Neural cell (in vitro differentiated cells): ENCODE data around the gene UMAD1. TPM values are rescaled to one million over a fixed set of nuclear protein-coding genes. Genes with fewer than 3 reads are reported as not detected.

ENCODE experiments used
- H2AFZ ChIP-seq: fragments of 200-600, 300-800 bp; sonication (generic), shearing (Covaris generic); 2 replicates; pipeline ENCODE4 v1.6.0; 2014; ENCODE audit warnings: low read depth, mild to moderate bottlenecking, antibody characterized with exemption, low read length, moderate library complexity
- H3F3A ChIP-seq: fragments of 200-600 bp; shearing (Covaris generic); 2 replicates; pipeline ENCODE4 v1.6.1; 2016; ENCODE audit warnings: mild to moderate bottlenecking, moderate library complexity, mixed read lengths, antibody characterized with exemption, low read length; ENCODE audit not compliant: insufficient read depth, poor library complexity, severe bottlenecking
- H3K27ac ChIP-seq: fragments of 200-600, 300-800 bp; sonication (generic), shearing (Covaris generic); 2 replicates; pipeline ENCODE4 v1.5.1; 2014; ENCODE audit warnings: mild to moderate bottlenecking, low read length, moderate library complexity
- H3K27me3 ChIP-seq: fragments of 300-800, 200-600 bp; sonication (generic), shearing (Covaris generic); 2 replicates; pipeline ENCODE4 v1.6.0; 2014; ENCODE audit warnings: mild to moderate bottlenecking, low read depth, low read length, moderate library complexity; ENCODE audit not compliant: insufficient read depth
- H3K36me3 ChIP-seq: fragments of 300-800, 200-600 bp; sonication (generic), shearing (Covaris generic); 2 replicates; pipeline ENCODE4 v1.5.1; 2014; ENCODE audit warnings: mild to moderate bottlenecking, antibody characterized with exemption, low read length, moderate library complexity; ENCODE audit not compliant: insufficient read depth
- H3K4me2 ChIP-seq: fragments of 300-800, 200-600 bp; sonication (generic), shearing (Covaris generic); 2 replicates; pipeline ENCODE4 v1.6.0; 2014; ENCODE audit warnings: mild to moderate bottlenecking, low read length
- H3K4me3 ChIP-seq: fragments of 300-800, 200-600 bp; sonication (generic), shearing (Covaris generic); 2 replicates; pipeline ENCODE4 v1.5.1; 2014; ENCODE audit warnings: mild to moderate bottlenecking, low read length, moderate library complexity
- H3K79me2 ChIP-seq: fragments of 200-600 bp; shearing (Covaris generic); replicated peaks from 2 replicates; pipeline ENCODE4 v1.6.0; 2014; ENCODE audit warnings: mild to moderate bottlenecking, low read length, moderate library complexity; ENCODE audit not compliant: insufficient read depth
- H3K9ac ChIP-seq: fragments of 300-800, 200-600 bp; sonication (generic), shearing (Covaris generic); 2 replicates; pipeline ENCODE4 v1.6.1; 2016; ENCODE audit warnings: mild to moderate bottlenecking, low read length, mixed read lengths
- H3K9me2 ChIP-seq: fragments of 200-600 bp; shearing (Covaris generic); 2 replicates; pipeline ENCODE4 v1.6.1; 2016; ENCODE audit warnings: mild to moderate bottlenecking, low read length, mixed read lengths; ENCODE audit not compliant: insufficient read depth
- H3K9me3 ChIP-seq: fragments of 200-600, 300-800 bp; sonication (generic), shearing (Covaris generic); 2 replicates; pipeline ENCODE4 v1.6.1; 2016; ENCODE audit warnings: mild to moderate bottlenecking, mixed run types, low read length, moderate library complexity, mixed read lengths
- H4K20me1 ChIP-seq: fragments of 200-600 bp; shearing (Covaris generic); 2 replicates; pipeline ENCODE4 v1.6.1; 2016; ENCODE audit warnings: mild to moderate bottlenecking, mixed run types; ENCODE audit not compliant: insufficient read depth
- CTCF ChIP-seq: fragments of 450-650 bp; IDR thresholded peaks from 2 replicates; pipeline ENCODE4 v1.5.1; 2014; ENCODE audit warnings: antibody characterized with exemption, mild to moderate bottlenecking, moderate library complexity; ENCODE audit not compliant: poor library complexity, severe bottlenecking
- EP300 ChIP-seq: fragments of 450-650 bp; conservative IDR thresholded peaks from 2 replicates; pipeline ENCODE4 v1.6.1; 2014; ENCODE audit warnings: antibody characterized with exemption, mild to moderate bottlenecking, moderate library complexity; ENCODE audit not compliant: poor library complexity, severe bottlenecking
- EZH2 ChIP-seq: fragments of 200-600, 300-800 bp; shearing (Covaris generic), sonication (generic); IDR thresholded peaks from 2 replicates; pipeline ENCODE4 v1.6.1; 2014; ENCODE audit warnings: antibody characterized with exemption, low read length, borderline replicate concordance, mild to moderate bottlenecking; ENCODE audit not compliant: insufficient read depth, poor library complexity, severe bottlenecking
- MXI1 ChIP-seq: fragments of 450-650 bp; conservative IDR thresholded peaks from 2 replicates; pipeline ENCODE4 v1.6.1; 2014; ENCODE audit warnings: antibody characterized with exemption, mild to moderate bottlenecking; ENCODE audit not compliant: poor library complexity, severe bottlenecking
- POLR2AphosphoS5 ChIP-seq: IDR thresholded peaks from 2 replicates; pipeline ENCODE4 v1.6.1; 2012
- RAD21 ChIP-seq: fragments of 450-650 bp; conservative IDR thresholded peaks from 2 replicates; pipeline ENCODE4 v1.6.1; 2014; ENCODE audit warnings: antibody characterized with exemption, mild to moderate bottlenecking, moderate library complexity
- REST ChIP-seq: IDR thresholded peaks from 2 replicates; pipeline ENCODE4 v1.6.1; 2012; ENCODE audit warnings: borderline replicate concordance
- SMC3 ChIP-seq: fragments of 450-650 bp; conservative IDR thresholded peaks from 2 replicates; pipeline ENCODE4 v1.6.1; 2014; ENCODE audit warnings: antibody characterized with exemption, mild to moderate bottlenecking, moderate library complexity; ENCODE audit not compliant: poor library complexity
- TAF1 ChIP-seq: IDR thresholded peaks from 2 replicates; pipeline ENCODE4 v1.6.1; 2012; ENCODE audit warnings: low read depth
- polyA plus RNA-seq: library from polyadenylated mRNA; depleted of rRNA; stranded (reverse); fragments of >200 nt; gene quantifications from 2 replicates; pipeline ENCODE4 v1.2.3, GENCODE V29; 2014

Gene UMAD1
- polyA plus RNA-seq, 1 donor from 2014 or later: 14.7 TPM

- Histone ChIP-seq H3K4me2 (no peak overlapping the region), H4K20me1 (no peaks in the 10 kb centered on the region), H3K9me3 (no peaks in the 10 kb centered on the region), H2AFZ (no peak overlapping the region), H3K9ac (no peak overlapping the region), H3K79me2 (no peaks in the 10 kb centered on the region), H3K36me3 (no peaks in the 10 kb centered on the region), H3K27me3 (no peaks in the 10 kb centered on the region), H3K4me3 (no peak overlapping the region), H3K9me2 (no peaks in the 10 kb centered on the region), H3F3A (peaks cover 6% of the 10 kb centered on the region), H3K27ac (no peak overlapping the region)
- TF ChIP-seq CTCF: no peak
- TF ChIP-seq REST: no peak
- no peak for TF ChIP-seq MXI1
- no peak for TF ChIP-seq EP300
- TF ChIP-seq EZH2: no peak
- TF ChIP-seq POLR2AphosphoS5: no peak
- TF ChIP-seq RAD21: no peak
- no peak for TF ChIP-seq TAF1
- TF ChIP-seq SMC3: no peak
Observed at GRCh38 chr7:7732621-7733281, 92.2 kb downstream of the UMAD1 start.

GRCh38 chr7:7736671-7737070 lies 96.1 kb downstream of the UMAD1 start:
- Histone ChIP-seq H3K27me3 (no peaks in the 10 kb centered on the region), H3K79me2 (no peaks in the 10 kb centered on the region), H2AFZ (no peak overlapping the region), H4K20me1 (no peaks in the 10 kb centered on the region), H3K27ac (peak overlapping the region; percentile 36), H3F3A (peaks cover 6% of the 10 kb centered on the region), H3K36me3 (no peaks in the 10 kb centered on the region), H3K9me2 (no peaks in the 10 kb centered on the region), H3K4me2 (no peak overlapping the region), H3K4me3 (no peak overlapping the region), H3K9ac (no peak overlapping the region), H3K9me3 (no peaks in the 10 kb centered on the region)
- TF ChIP-seq POLR2AphosphoS5: peak; percentile 34
- peak; percentile 74 for TF ChIP-seq EP300
- TF ChIP-seq TAF1: no peak

GRCh38 chr7:7737674-7738073 lies 97.1 kb downstream of the UMAD1 start:
- TF ChIP-seq RAD21: no peak
- TF ChIP-seq CTCF: no peak
- no peak for TF ChIP-seq REST
- no peak for TF ChIP-seq POLR2AphosphoS5
- no peak for TF ChIP-seq TAF1
- no peak for TF ChIP-seq EZH2
- TF ChIP-seq EP300: no peak
- TF ChIP-seq SMC3: no peak
- no peak for TF ChIP-seq MXI1
- no peaks in the 10 kb centered on the region for H3K27me3 ChIP-seq
- H3F3A ChIP-seq: peaks cover 6% of the 10 kb centered on the region
- H3K9ac ChIP-seq: no peak overlapping the region
- H4K20me1 ChIP-seq: no peaks in the 10 kb centered on the region
- H3K79me2 ChIP-seq: no peaks in the 10 kb centered on the region
- no peak overlapping the region for H3K4me2 ChIP-seq
- H3K9me3 ChIP-seq: no peaks in the 10 kb centered on the region
- H3K36me3 ChIP-seq: no peaks in the 10 kb centered on the region
- no peaks in the 10 kb centered on the region for H3K9me2 ChIP-seq
- H3K27ac ChIP-seq: no peak overlapping the region
- H2AFZ ChIP-seq: no peak overlapping the region
- no peak overlapping the region for H3K4me3 ChIP-seq
